ENCODE data around the gene GPR63.

GPR63 gene

GRCh38 chr6:96755096-96755495 lies 82.2 kb downstream of the GPR63 start:
- TF ChIP-seq CTCF (IDR thresholded peaks at IDR 0.05; ENCODE audit: insufficient read depth, low read length, poor library complexity, severe bottlenecking) = no peak
- Histone ChIP-seq H3K36me3 (ENCODE audit: control insufficient read depth, insufficient read depth, low read length) (no peaks in the 10 kb centered on the region), H3K27me3 (replicated peaks; ENCODE audit: control insufficient read depth, insufficient read depth, low read length) (no peaks in the 10 kb centered on the region), H3K4me3 (replicated peaks; ENCODE audit: low read depth, low read length) (no peak overlapping the region)
- DNase-seq (ENCODE audit: extremely low read depth, insufficient read length) = no peak

- DNase-seq (ENCODE audit: extremely low read depth, insufficient read length) = no peak
- no peak for TF ChIP-seq CTCF (IDR thresholded peaks at IDR 0.05; ENCODE audit: insufficient read depth, low read length, poor library complexity, severe bottlenecking)
- Histone ChIP-seq H3K27me3 (replicated peaks; ENCODE audit: control insufficient read depth, insufficient read depth, low read length) (no peaks in the 10 kb centered on the region), H3K4me3 (replicated peaks; ENCODE audit: low read depth, low read length) (no peak overlapping the region), H3K36me3 (ENCODE audit: control insufficient read depth, insufficient read depth, low read length) (no peaks in the 10 kb centered on the region)
These were observed 87.4 kb downstream of the GPR63 start for GRCh38 chr6:96749891-96750290.
